HG02798 (cell line): ENCODE data around the gene TBC1D3B.
"Not testable (repeated sequence)": the region's sequence is repeated elsewhere in the genome, so short reads cannot be mapped to it uniquely, and the experiment has no call there.

Source experiments
- ATAC-seq: cut with Tn5 transposase; IDR thresholded peaks from one replicate; pipeline ENCODE4 v1.9.1; 2021; ENCODE audit warnings: mild to moderate bottlenecking; ENCODE audit not compliant: unreplicated experiment, poor library complexity

Gene TBC1D3B

GRCh38 chr17:36131931-36132330 lies 44.5 kb downstream of the TBC1D3B start:
- no peak for ATAC-seq

- ATAC-seq = no peak
These were observed 45.0 kb downstream of the TBC1D3B start for GRCh38 chr17:36131421-36131820.

- ATAC-seq = no peak
These were observed 46.1 kb downstream of the TBC1D3B start for GRCh38 chr17:36130346-36130745.

- no peak for ATAC-seq
These were observed 46.8 kb downstream of the TBC1D3B start for GRCh38 chr17:36129616-36130015.

- ATAC-seq = no peak
These were observed 47.9 kb downstream of the TBC1D3B start for GRCh38 chr17:36128411-36128978.

GRCh38 chr17:36127911-36128310 lies 48.5 kb downstream of the TBC1D3B start:
- ATAC-seq = no peak

GRCh38 chr17:36127199-36127893 lies 49.1 kb downstream of the TBC1D3B start:
- ATAC-seq = peak; percentile 41

GRCh38 chr17:36124879-36125824 lies 51.3 kb downstream of the TBC1D3B start:
- no peak for ATAC-seq

- no peak for ATAC-seq
These were observed 53.0 kb downstream of the TBC1D3B start for GRCh38 chr17:36123431-36123830.

- not testable (repeated sequence) for ATAC-seq
These were observed 55.3 kb downstream of the TBC1D3B start for GRCh38 chr17:36121099-36121498.

GRCh38 chr17:36120221-36120620 lies 56.2 kb downstream of the TBC1D3B start:
- ATAC-seq = no peak

GRCh38 chr17:36118477-36119353 lies 57.7 kb downstream of the TBC1D3B start:
- ATAC-seq = no peak

- ATAC-seq = peak; percentile 43
These were observed 58.7 kb downstream of the TBC1D3B start for GRCh38 chr17:36117505-36118382.
